HEK293 (cell line): ENCODE measurements around the gene ARHGAP24.

Experiments
- CTCF ChIP-seq: fragments of 450-650 bp; formaldehyde crosslinking; IDR thresholded peaks from 2 replicates; pipeline ENCODE4 v1.5.1; 2016; ENCODE audit warnings: missing biosample characterization, missing genetic modification characterization
- ELK4 ChIP-seq: IDR thresholded peaks from 2 replicates; pipeline ENCODE4 v1.6.1; 2011; ENCODE audit warnings: mild to moderate bottlenecking, low read depth, low read length, borderline replicate concordance
- HOXC10 ChIP-seq: sonication (generic); formaldehyde crosslinking; IDR thresholded peaks from 2 replicates; pipeline ENCODE4 v1.8.1; 2023; ENCODE audit warnings: mild to moderate bottlenecking, missing genetic modification reagents
- KLF9 ChIP-seq: fragments of 450-650 bp; formaldehyde crosslinking; IDR thresholded peaks from 2 replicates; pipeline ENCODE4 v1.5.1; 2016; ENCODE audit warnings: missing biosample characterization, missing genetic modification characterization, low read depth
- REST ChIP-seq: fragments of 450-650 bp; formaldehyde crosslinking; IDR thresholded peaks from 2 replicates; pipeline ENCODE4 v1.5.1; 2016; ENCODE audit warnings: missing biosample characterization, missing genetic modification characterization
- ZNF121 ChIP-seq: fragments of 450-650 bp; formaldehyde crosslinking; IDR thresholded peaks from 2 replicates; pipeline ENCODE4 v1.5.1; 2016; ENCODE audit warnings: missing biosample characterization, missing genetic modification characterization
- ZNF174 ChIP-seq: fragments of 450-650 bp; formaldehyde crosslinking; IDR thresholded peaks from 2 replicates; pipeline ENCODE4 v1.5.0; 2017; ENCODE audit warnings: missing biosample characterization, mild to moderate bottlenecking, missing genetic modification characterization
- ZNF26 ChIP-seq: fragments of 450-650 bp; formaldehyde crosslinking; IDR thresholded peaks from 2 replicates; pipeline ENCODE4 v1.5.1; 2016; ENCODE audit warnings: missing biosample characterization, missing genetic modification characterization
- ZNF324 ChIP-seq: fragments of 450-650 bp; formaldehyde crosslinking; IDR thresholded peaks from 2 replicates; pipeline ENCODE4 v1.5.1; 2016; ENCODE audit warnings: missing biosample characterization, missing genetic modification characterization
- ZNF514 ChIP-seq: fragments of 450-650 bp; formaldehyde crosslinking; IDR thresholded peaks from 2 replicates; pipeline ENCODE4 v1.5.1; 2016; ENCODE audit warnings: missing biosample characterization, missing genetic modification characterization
- ZNF558 ChIP-seq: fragments of 450-650 bp; formaldehyde crosslinking; IDR thresholded peaks from 2 replicates; pipeline ENCODE4 v1.5.1; 2016; ENCODE audit warnings: missing biosample characterization, missing genetic modification characterization
- ZNF692 ChIP-seq: fragments of 450-650 bp; formaldehyde crosslinking; IDR thresholded peaks from 2 replicates; pipeline ENCODE4 v1.5.1; 2016; ENCODE audit warnings: missing biosample characterization, missing genetic modification characterization

GRCh38 chr4:85703096-85703495 is 228.1 kb downstream of the ARHGAP24 start:
- TF ChIP-seq ZNF514 (tag by site-specific recombination) (no peak), ZNF174 (tag by site-specific recombination) (no peak), ZNF558 (tag by site-specific recombination) (no peak), CTCF (tag by site-specific recombination) (no peak), ZNF26 (no peak), HOXC10 (CRISPR knock-in tag) (no peak), ZNF692 (tag by site-specific recombination) (no peak), ELK4 (no peak), REST (tag by site-specific recombination) (no peak), ZNF121 (tag by site-specific recombination) (no peak), KLF9 (no peak), ZNF324 (tag by site-specific recombination) (no peak)
